Motor neuron (in vitro differentiated cells): Measurements from ENCODE around the gene WDHD1. TPM values are rescaled to one million over a fixed set of nuclear protein-coding genes. Genes with fewer than 3 reads are reported as not detected.
A peak's percentile ranks its signal among the peaks of the same experiment; 100 is the strongest.
"Not testable (repeated sequence)": the region's sequence is repeated elsewhere in the genome, so short reads cannot be mapped to it uniquely, and the experiment has no call there.

Source experiments
- ATAC-seq, 8 experiments: fragments of 200-7000 bp; cut with Tn5 transposase; replicated peaks in 6 of 8; 2 replicates each; pipeline ENCODE4 v1.8.0; 2021; ENCODE audit warnings: mild to moderate bottlenecking in 8 of 8, moderate library complexity in 8 of 8
- H3K27ac ChIP-seq, 2 donors: fragments of 250-450 bp; sonication (Bioruptor Pico); 2 replicates each; pipeline ENCODE4 v1.9.0; 2021; ENCODE audit warnings: antibody characterized with exemption in 2 of 2, mild to moderate bottlenecking in 2 of 2, moderate library complexity in 1 of 2
- H3K4me1 ChIP-seq, 2 donors: fragments of 250-450 bp; sonication (Bioruptor Pico); replicated peaks in 1 of 2; 2 replicates each; pipeline ENCODE4 v1.6.1; 2021; ENCODE audit warnings: antibody characterized with exemption in 2 of 2, mild to moderate bottlenecking in 2 of 2, moderate library complexity in 1 of 2
- H3K4me3 ChIP-seq, 5 donors: fragments of 250-450 bp; sonication (Bioruptor Pico); 2 replicates each; pipeline ENCODE4 v1.9.0; 2021; ENCODE audit warnings: antibody characterized with exemption in 5 of 5, mild to moderate bottlenecking in 5 of 5, moderate library complexity in 4 of 5
- WGBS, 10 experiments: fragments of 450-650 bp; shearing (Covaris generic); methylation state at CpG; one replicate each; pipeline ENCODE4 v1.0.0; 2022; 5-methylcytosine and 5-hydroxymethylcytosine counted together
- in situ Hi-C, 9 experiments: fragments of 400-800 bp; cut with MboI; loops; one replicate each; pipeline ENCODE4 v1.15.0; 2021; ENCODE audit warnings: low sequenced_read_pairs in 9 of 9, low pct_unique_long_range_greater_than_20kb in 2 of 9; ENCODE audit not compliant: unreplicated experiment in 9 of 9
- total RNA-seq, 8 experiments: library from RNA; unstranded; fragments of 300-600 nt; gene quantifications; 2 replicates each; pipeline versions ENCODE4 v1.2.3 to v1.2.4, GENCODE V29; 2022

The WDHD1 gene, protein sequence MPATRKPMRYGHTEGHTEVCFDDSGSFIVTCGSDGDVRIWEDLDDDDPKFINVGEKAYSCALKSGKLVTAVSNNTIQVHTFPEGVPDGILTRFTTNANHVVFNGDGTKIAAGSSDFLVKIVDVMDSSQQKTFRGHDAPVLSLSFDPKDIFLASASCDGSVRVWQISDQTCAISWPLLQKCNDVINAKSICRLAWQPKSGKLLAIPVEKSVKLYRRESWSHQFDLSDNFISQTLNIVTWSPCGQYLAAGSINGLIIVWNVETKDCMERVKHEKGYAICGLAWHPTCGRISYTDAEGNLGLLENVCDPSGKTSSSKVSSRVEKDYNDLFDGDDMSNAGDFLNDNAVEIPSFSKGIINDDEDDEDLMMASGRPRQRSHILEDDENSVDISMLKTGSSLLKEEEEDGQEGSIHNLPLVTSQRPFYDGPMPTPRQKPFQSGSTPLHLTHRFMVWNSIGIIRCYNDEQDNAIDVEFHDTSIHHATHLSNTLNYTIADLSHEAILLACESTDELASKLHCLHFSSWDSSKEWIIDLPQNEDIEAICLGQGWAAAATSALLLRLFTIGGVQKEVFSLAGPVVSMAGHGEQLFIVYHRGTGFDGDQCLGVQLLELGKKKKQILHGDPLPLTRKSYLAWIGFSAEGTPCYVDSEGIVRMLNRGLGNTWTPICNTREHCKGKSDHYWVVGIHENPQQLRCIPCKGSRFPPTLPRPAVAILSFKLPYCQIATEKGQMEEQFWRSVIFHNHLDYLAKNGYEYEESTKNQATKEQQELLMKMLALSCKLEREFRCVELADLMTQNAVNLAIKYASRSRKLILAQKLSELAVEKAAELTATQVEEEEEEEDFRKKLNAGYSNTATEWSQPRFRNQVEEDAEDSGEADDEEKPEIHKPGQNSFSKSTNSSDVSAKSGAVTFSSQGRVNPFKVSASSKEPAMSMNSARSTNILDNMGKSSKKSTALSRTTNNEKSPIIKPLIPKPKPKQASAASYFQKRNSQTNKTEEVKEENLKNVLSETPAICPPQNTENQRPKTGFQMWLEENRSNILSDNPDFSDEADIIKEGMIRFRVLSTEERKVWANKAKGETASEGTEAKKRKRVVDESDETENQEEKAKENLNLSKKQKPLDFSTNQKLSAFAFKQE
- total RNA-seq: 10 to 100 TPM in 3 of 8 experiments, 1 to 10 TPM in 5; 2.0 to 22.1 (median 8.6) TPM

DNA sequence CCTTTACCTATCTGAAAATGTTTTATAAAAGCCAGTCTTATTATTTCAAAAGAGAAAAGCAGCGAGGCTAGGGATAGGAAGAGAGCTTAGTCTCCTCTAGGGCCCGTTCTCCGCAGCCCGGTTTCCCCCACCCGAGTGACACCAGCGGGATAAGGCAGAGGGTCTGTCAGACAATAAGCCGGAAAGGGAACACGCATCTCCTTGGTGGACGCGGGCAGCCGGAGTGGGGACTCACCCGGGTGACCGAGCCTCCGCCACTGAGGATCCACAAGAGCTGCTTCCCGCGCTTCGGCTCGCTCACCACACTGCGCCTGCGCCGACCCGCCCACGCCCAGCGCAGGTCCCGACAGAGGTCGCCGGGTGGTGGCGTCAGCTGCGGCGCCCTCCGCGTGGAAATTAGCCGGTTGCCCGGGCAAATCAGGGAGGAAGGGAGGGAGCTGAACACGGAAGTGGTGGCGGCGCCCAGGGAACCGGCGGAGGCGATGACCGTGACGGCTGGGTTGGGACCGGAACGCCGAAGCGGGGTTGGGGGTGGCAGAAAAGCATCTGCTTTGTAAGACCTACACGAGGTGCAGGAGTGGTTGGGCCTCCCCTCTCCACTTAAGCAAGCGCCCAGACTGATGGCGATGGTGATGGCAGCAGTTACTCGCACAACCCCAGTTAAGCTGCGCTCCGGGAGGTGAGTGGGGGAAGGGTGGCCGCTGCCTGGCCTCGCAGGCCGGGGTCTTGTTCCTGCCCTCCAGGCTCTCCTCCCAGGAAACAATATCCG, at the start of gene WDHD1, which contains the start of gene SOCS4:
Gene WDHD1, minus strand, starts transcription at position 307 of the 769 bp plus-strand sequence. CDS start 312 bp downstream, outside the sequence.
Gene SOCS4, plus strand, starts transcription at position 444 of the 769 bp plus-strand sequence. CDS start 15,806 bp downstream, outside the sequence.
- Histone ChIP-seq H3K4me3 (peak within 1 kb of the TSS; percentile 63 to 88 (median 75)), H3K27ac (peak within 1 kb of the TSS; percentile 74 to 84), H3K4me1 (peaks cover 22 to 36% of the 10 kb centered on the region in 2 donors)
- in situ Hi-C loops: no loop called here
- ATAC-seq: peak; percentile 94 to 97 (median 96)
- 0% methylated on average over 1 to 15 of the region's 56 CpGs; no CpG with 5 or more reads in 2 of the 10 experiments for WGBS, 10 experiments

DNA sequence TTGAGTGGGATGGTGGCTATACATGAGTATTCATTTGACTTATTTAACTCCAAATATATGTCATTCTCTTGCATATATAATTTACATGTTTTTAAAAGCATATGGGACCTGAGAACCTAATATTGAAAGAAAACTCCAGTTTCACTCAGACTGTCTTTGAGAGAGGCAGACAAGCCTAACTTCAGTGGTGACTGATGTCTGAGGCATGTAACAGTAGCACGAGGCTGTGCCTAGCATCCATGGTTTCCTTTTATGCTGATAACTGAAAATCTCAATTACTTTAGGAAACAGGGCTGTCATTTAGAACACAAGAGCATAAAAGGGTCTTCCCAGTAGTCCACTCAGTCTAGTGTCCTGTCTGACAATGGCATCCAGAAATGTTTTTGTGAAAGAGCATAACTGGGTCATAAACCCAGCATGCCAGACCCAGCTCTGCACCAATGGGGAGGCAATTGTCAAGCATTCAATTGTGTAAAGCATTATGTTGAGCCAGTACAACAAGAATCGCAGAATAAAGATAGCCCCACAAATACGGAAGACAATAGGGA, 48.8 kb upstream of the WDHD1 start:
- no peak overlapping the region for H3K27ac ChIP-seq
- ATAC-seq: peak in 5 of 8 experiments; percentile 47 to 71 (median 56)
- no peak overlapping the region for H3K4me3 ChIP-seq
- in situ Hi-C loops: no loop called here
- H3K4me1 ChIP-seq: peaks cover 8 to 13% of the 10 kb centered on the region in 2 donors
- WGBS, 10 experiments: 0 to 100% (median 60%) methylated on average over 1 to 3 of the region's 3 CpGs; no CpG with 5 or more reads in 2 of the 10 experiments

DNA sequence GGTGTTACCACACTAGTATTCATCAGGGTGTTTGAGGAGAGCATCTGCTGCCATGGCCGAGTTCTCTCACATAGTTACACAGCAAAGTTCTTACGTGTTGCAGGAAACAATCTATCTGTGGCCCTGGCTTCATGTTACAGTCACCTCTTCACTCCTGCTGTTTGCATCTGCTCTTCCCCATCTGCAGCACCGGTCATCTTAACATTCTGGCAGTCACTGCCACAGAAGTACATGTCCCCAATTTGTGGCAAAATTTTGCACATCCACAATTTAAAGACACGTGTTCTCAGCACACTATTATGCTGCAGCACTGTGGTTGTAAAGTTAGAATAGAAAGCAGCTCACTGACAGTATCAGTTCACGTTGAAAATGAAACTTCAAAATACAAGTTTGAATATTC, 47.8 kb upstream of the WDHD1 start:
- in situ Hi-C loops: no loop called here

DNA sequence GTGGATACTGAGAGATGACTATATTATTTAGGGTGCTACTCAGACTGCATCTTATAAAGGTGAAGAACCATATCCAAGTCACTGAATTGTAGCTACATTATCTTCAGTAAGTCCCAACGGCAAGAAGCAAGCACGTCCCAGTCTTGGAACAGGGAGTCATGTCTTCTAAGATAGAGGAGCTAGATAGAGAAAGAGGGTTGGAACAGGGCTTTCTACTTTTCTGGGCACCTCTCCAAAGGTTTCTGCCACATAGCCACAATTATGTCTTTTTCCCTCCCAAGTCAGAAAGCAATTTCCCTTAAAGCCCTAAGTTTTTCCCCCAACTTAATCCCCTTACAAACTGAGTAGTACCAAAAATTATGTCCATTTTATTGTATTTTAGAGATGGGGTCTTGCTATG, 47.0 kb upstream of the WDHD1 start:
- H3K4me1 ChIP-seq: peaks cover 8 to 13% of the 10 kb centered on the region in 2 donors
- ATAC-seq: no peak
- in situ Hi-C loops: no loop called here
- H3K4me3 ChIP-seq: no peak overlapping the region
- 100% methylated on average over 2 of the region's 2 CpGs; no CpG with 5 or more reads in 8 of the 10 experiments for WGBS, 10 experiments
- no peak overlapping the region for H3K27ac ChIP-seq

More for the DNA sequence above, 47.8 kb upstream of the WDHD1 start:
- H3K4me1 ChIP-seq: peaks cover 8 to 13% of the 10 kb centered on the region in 2 donors
- no peak overlapping the region for H3K4me3 ChIP-seq
- WGBS, 10 experiments: 0 to 56% (median 33%) methylated on average over 1 to 5 of the region's 5 CpGs; no CpG with 5 or more reads in 2 of the 10 experiments
- peak in 1 of 8 experiments; percentile 4 for ATAC-seq
- H3K27ac ChIP-seq: no peak overlapping the region

DNA sequence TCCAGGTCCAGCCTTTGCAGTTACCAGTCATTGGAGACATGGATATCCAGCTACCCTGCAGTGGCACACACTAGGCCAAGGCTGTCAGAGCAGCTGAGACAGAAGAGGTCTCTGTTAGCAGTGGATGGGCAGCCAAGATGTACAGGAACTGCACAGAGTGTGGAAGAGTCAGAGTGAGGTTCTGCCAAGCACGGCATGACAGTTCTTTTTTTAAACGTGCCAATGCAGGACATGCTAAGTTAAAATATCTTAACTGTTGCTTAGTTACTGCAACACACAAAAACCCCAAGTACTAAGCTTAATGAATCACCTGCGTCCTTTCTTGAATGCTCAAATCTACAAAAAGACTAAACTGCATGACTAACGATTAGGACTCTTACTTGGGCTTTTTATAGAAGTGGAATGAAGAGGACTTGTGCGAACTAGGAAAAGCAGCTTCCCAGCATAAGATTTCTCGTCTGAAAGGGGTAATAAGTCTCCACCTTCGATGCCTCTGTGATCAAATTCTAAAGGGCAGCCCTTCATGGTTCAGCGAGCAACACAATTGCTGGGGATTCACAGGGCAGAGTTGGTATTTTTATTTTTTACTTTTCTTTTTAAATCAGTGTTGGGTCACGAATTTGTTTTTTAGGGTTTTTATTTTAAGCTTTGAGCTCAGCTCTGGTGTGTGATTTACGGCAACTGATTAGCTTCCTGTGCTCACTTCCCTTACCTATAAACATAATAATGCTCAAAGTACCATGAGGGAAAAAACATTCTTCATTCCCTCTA, 45.2 kb upstream of the WDHD1 start:
- in situ Hi-C loops: no loop called here
- peak; percentile 50 to 82 (median 75) for ATAC-seq
- 0 to 41% (median 19%) methylated on average over 2 to 9 of the region's 10 CpGs for WGBS, 10 experiments
- H3K27ac ChIP-seq: peak overlapping the region in 1 of 2 donors; percentile 34
- H3K4me3 ChIP-seq: no peak overlapping the region
- peaks cover 8 to 13% of the 10 kb centered on the region in 2 donors for H3K4me1 ChIP-seq

DNA sequence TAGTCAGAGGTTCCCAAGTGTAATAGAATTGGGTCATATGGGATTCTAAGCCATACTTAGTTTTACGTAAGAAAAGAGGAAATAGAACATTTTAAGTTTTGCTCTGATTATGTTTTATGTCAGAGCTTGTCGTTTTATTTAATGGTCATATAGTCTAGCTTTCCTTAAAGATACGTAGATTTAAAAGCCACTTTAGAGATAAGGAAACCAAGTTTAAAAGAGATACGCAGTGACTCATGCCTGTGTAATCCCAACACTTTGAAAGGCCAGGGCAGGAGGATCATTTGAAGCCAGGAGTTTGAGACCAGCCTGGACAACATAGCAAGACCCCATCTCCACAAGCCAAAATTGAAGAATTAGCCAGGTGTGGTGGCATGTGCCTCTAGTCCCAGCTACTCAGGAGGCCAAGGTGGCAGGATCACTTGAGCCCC, 44.1 kb upstream of the WDHD1 start:
- H3K4me1 ChIP-seq: peaks cover 8 to 13% of the 10 kb centered on the region in 2 donors
- H3K27ac ChIP-seq: no peak overlapping the region
- no peak overlapping the region for H3K4me3 ChIP-seq
- in situ Hi-C loops: no loop called here
- 68 to 100% (median 95%) methylated on average over 2 to 4 of the region's 4 CpGs for WGBS, 10 experiments
- no peak for ATAC-seq

DNA sequence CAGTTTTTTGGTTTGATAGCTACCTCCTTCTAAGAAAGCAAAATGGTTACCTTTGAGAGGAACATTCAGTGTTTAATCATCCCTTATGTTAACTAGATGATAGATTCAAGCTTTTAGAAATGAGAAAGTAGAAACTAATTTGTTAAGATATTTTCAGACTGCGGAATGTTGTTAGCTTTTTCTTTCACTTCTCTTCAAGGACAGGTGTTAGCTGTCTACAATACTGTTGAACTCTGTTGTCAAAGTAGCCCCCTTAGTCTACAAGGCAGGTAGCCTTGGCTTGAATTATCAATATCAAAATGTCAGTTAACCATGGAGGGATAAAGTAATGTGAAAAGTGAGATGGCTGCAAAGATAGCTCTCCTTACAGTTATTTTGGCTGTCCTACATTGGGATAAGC, 39.3 kb upstream of the WDHD1 start:
- Histone ChIP-seq H3K4me1 (no peaks in the 10 kb centered on the region), H3K4me3 (no peak overlapping the region), H3K27ac (no peak overlapping the region)
- ATAC-seq: no peak
- in situ Hi-C loops: no loop called here
- WGBS, 10 experiments: 83 to 100% (median 100%) methylated on average over 1 of the region's 1 CpG; no CpG with 5 or more reads in 3 of the 10 experiments

DNA sequence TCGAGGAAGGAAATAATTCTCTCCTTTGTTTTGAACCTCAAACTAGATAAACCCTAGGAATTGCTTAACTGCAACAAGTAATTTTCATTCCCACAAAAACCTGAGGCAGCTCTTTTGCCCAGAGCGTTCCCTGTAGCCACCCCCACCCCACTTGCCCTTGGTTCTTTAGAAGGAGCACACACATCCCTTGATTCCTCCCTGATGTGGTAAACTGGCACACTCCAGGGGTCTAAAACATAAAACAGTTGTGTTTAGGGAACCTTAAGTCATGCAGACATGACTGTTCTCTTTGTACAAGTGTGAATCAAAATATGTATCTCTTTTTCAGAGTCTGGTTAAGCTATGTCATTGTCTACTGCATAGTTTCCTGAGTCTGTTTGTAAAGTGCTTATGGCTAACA, 38.5 kb upstream of the WDHD1 start:
- in situ Hi-C loops: no loop called here
- Histone ChIP-seq H3K4me1 (no peaks in the 10 kb centered on the region), H3K27ac (no peak overlapping the region), H3K4me3 (no peak overlapping the region)
- ATAC-seq: peak in 1 of 8 experiments; percentile 11
- 40 to 100% (median 90%) methylated on average over 1 to 2 of the region's 2 CpGs; no CpG with 5 or more reads in 4 of the 10 experiments for WGBS, 10 experiments

DNA sequence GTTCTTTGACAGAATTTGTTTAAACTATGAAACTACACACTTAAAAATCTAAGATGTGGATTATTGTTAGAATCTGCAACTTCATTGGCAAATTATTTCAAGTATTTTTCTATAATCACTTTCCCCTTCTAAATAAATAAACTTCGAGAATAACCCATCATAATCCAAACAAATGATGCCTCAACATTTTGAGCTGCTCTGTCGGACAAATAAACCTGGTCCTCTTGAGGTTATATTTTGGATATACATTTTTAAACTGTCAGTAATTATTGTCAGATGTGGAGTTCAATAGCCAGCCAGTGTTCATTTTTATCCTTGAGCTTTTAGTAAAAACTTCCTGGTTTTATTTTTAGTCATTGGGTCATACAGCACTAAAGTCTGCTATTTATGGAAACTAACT, 38.0 kb upstream of the WDHD1 start:
- H3K27ac ChIP-seq, H3K4me3 ChIP-seq, ATAC-seq, H3K4me1 ChIP-seq, in situ Hi-C loops: not testable (repeated sequence)
- 39 to 100% (median 96%) methylated on average over 1 to 2 of the region's 2 CpGs; no CpG with 5 or more reads in 1 of the 10 experiments for WGBS, 10 experiments

DNA sequence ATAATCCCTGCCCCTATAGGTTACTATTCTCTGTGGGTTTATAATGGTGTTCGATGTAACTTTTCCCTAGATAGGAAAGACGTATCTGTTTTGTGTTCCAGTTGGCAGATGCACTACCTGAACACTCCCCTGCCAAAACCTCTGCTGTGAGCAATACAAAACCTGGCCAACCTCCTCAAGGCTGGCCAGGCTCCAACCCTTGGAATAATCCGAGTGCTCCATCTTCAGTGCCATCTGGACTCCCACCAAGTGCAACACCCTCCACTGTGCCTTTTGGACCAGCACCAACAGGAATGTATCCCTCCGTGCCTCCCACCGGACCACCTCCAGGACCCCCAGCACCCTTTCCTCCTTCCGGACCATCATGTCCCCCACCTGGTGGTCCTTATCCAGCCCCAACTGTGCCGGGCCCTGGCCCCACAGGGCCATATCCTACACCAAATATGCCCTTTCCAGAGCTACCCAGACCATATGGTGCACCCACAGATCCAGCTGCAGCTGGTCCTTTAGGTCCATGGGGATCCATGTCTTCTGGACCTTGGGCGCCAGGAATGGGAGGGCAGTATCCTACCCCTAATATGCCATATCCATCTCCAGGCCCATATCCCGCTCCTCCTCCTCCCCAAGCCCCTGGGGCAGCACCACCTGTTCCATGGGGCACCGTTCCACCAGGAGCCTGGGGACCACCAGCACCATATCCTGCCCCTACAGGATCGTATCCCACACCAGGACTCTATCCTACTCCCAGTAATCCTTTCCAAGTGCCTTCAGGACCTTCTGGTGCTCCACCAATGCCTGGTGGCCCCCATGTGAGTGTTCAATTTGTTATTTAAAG, 35.8 kb upstream of the WDHD1 start:
- Histone ChIP-seq H3K4me3 (no peak overlapping the region), H3K27ac (no peak overlapping the region), H3K4me1 (no peaks in the 10 kb centered on the region)
- WGBS, 10 experiments: 80 to 100% (median 90%) methylated on average over 1 to 6 of the region's 11 CpGs; no CpG with 5 or more reads in 2 of the 10 experiments
- in situ Hi-C loops: no loop called here
- no peak for ATAC-seq
